HEK293 (cell line): ENCODE data around the gene CDC27.
A peak's percentile ranks its signal among the peaks of the same experiment; 100 is the strongest.

Source experiments
- GFI1B ChIP-seq: fragments of 450-650 bp; formaldehyde crosslinking; IDR thresholded peaks from 2 replicates; pipeline ENCODE4 v1.5.1; 2016; ENCODE audit warnings: missing biosample characterization, missing genetic modification characterization
- HOXC10 ChIP-seq: sonication (generic); formaldehyde crosslinking; IDR thresholded peaks from 2 replicates; pipeline ENCODE4 v1.8.1; 2023; ENCODE audit warnings: mild to moderate bottlenecking, missing genetic modification reagents
- HOXD13 ChIP-seq: sonication (generic); formaldehyde crosslinking; IDR thresholded peaks from 2 replicates; pipeline ENCODE4 v1.8.0; 2022; ENCODE audit warnings: missing genetic modification reagents, borderline replicate concordance
- KLF1 ChIP-seq: fragments of 450-650 bp; formaldehyde crosslinking; IDR thresholded peaks from 2 replicates; pipeline ENCODE4 v1.5.1; 2016; ENCODE audit warnings: missing biosample characterization, missing genetic modification characterization
- OSR2 ChIP-seq: fragments of 450-650 bp; formaldehyde crosslinking; IDR thresholded peaks from 2 replicates; pipeline ENCODE4 v1.5.1; 2016; ENCODE audit warnings: missing biosample characterization, missing genetic modification characterization
- WT1 ChIP-seq: fragments of 450-650 bp; formaldehyde crosslinking; IDR thresholded peaks from 2 replicates; pipeline ENCODE4 v1.5.1; 2016; ENCODE audit warnings: missing biosample characterization, missing genetic modification characterization
- ZBTB1 ChIP-seq: fragments of 450-650 bp; formaldehyde crosslinking; IDR thresholded peaks from 2 replicates; pipeline ENCODE4 v1.5.1; 2016; ENCODE audit warnings: missing biosample characterization, missing genetic modification characterization
- ZBTB11 ChIP-seq: fragments of 450-650 bp; formaldehyde crosslinking; conservative IDR thresholded peaks from 2 replicates; pipeline ENCODE4 v1.5.1; 2016; ENCODE audit warnings: low read depth, missing biosample characterization, missing genetic modification characterization
- ZIC2 ChIP-seq: fragments of 450-650 bp; formaldehyde crosslinking; IDR thresholded peaks from 2 replicates; pipeline ENCODE4 v1.5.1; 2016; ENCODE audit warnings: missing biosample characterization, missing genetic modification characterization
- ZNF133 ChIP-seq: fragments of 450-650 bp; formaldehyde crosslinking; IDR thresholded peaks from 2 replicates; pipeline ENCODE4 v1.5.1; 2016; ENCODE audit warnings: missing biosample characterization, missing genetic modification characterization
- ZNF140 ChIP-seq: fragments of 450-650 bp; formaldehyde crosslinking; IDR thresholded peaks from 2 replicates; pipeline ENCODE4 v1.5.1; 2016; ENCODE audit warnings: missing biosample characterization, missing genetic modification characterization
- ZNF157 ChIP-seq: fragments of 450-650 bp; formaldehyde crosslinking; IDR thresholded peaks from 2 replicates; pipeline ENCODE4 v1.5.1; 2016; ENCODE audit warnings: missing biosample characterization, missing genetic modification characterization
- ZNF16 ChIP-seq: fragments of 450-650 bp; formaldehyde crosslinking; IDR thresholded peaks from 2 replicates; pipeline ENCODE4 v1.5.1; 2016; ENCODE audit warnings: low read depth, missing biosample characterization, missing genetic modification characterization
- ZNF175 ChIP-seq: fragments of 450-650 bp; formaldehyde crosslinking; IDR thresholded peaks from 2 replicates; pipeline ENCODE4 v1.5.1; 2016; ENCODE audit warnings: missing biosample characterization, missing genetic modification characterization
- ZNF19 ChIP-seq: fragments of 450-650 bp; formaldehyde crosslinking; IDR thresholded peaks from 2 replicates; pipeline ENCODE4; 2016; ENCODE audit warnings: missing biosample characterization, missing genetic modification characterization, low read depth
- ZNF2 ChIP-seq: fragments of 450-650 bp; formaldehyde crosslinking; IDR thresholded peaks from 2 replicates; pipeline ENCODE4 v1.5.1; 2016; ENCODE audit warnings: missing biosample characterization, missing genetic modification characterization
- ZNF202 ChIP-seq: fragments of 450-650 bp; formaldehyde crosslinking; IDR thresholded peaks from 2 replicates; pipeline ENCODE4 v1.5.1; 2016; ENCODE audit warnings: missing biosample characterization, missing genetic modification characterization, borderline replicate concordance
- ZNF214 ChIP-seq: fragments of 450-650 bp; formaldehyde crosslinking; IDR thresholded peaks from 2 replicates; pipeline ENCODE4 v1.5.1; 2017; ENCODE audit warnings: missing biosample characterization, mild to moderate bottlenecking, missing genetic modification characterization, borderline replicate concordance
- ZNF302 ChIP-seq: fragments of 450-650 bp; formaldehyde crosslinking; IDR thresholded peaks from 2 replicates; pipeline ENCODE4 v1.5.1; 2016; ENCODE audit warnings: missing biosample characterization, missing genetic modification characterization, low read depth
- ZNF350 ChIP-seq: fragments of 450-650 bp; formaldehyde crosslinking; IDR thresholded peaks from 2 replicates; pipeline ENCODE4 v1.5.0; 2017; ENCODE audit warnings: missing biosample characterization, mild to moderate bottlenecking, missing genetic modification characterization
- ZNF391 ChIP-seq: fragments of 450-650 bp; formaldehyde crosslinking; IDR thresholded peaks from 2 replicates; pipeline ENCODE4 v1.5.1; 2016; ENCODE audit warnings: low read depth, missing biosample characterization, missing genetic modification characterization, borderline replicate concordance
- ZNF585B ChIP-seq: fragments of 450-650 bp; formaldehyde crosslinking; IDR thresholded peaks from 2 replicates; pipeline ENCODE4 v1.5.1; 2016; ENCODE audit warnings: missing biosample characterization, missing genetic modification characterization
- ZNF629 ChIP-seq: fragments of 450-650 bp; formaldehyde crosslinking; IDR thresholded peaks from 2 replicates; pipeline ENCODE4 v1.5.1; 2017; ENCODE audit warnings: missing biosample characterization, missing genetic modification characterization
- ZNF707 ChIP-seq: fragments of 450-650 bp; formaldehyde crosslinking; IDR thresholded peaks from 2 replicates; pipeline ENCODE4 v1.5.1; 2016; ENCODE audit warnings: missing biosample characterization, missing genetic modification characterization
- ZNF792 ChIP-seq: fragments of 450-650 bp; formaldehyde crosslinking; IDR thresholded peaks from 2 replicates; pipeline ENCODE4 v1.5.1; 2016; ENCODE audit warnings: missing biosample characterization, missing genetic modification characterization
- ZNF843 ChIP-seq: fragments of 450-650 bp; formaldehyde crosslinking; IDR thresholded peaks from 2 replicates; pipeline ENCODE4 v1.5.1; 2016; ENCODE audit warnings: missing biosample characterization, missing genetic modification characterization
- ZSCAN23 ChIP-seq: fragments of 450-650 bp; formaldehyde crosslinking; IDR thresholded peaks from 2 replicates; pipeline ENCODE4 v1.5.1; 2016; ENCODE audit warnings: missing biosample characterization, missing genetic modification characterization
- ZSCAN4 ChIP-seq: fragments of 450-650 bp; formaldehyde crosslinking; IDR thresholded peaks from 2 replicates; pipeline ENCODE4 v1.5.1; 2017; ENCODE audit warnings: missing biosample characterization, missing genetic modification characterization
- TF ChIP-seq, protein P1 (sequence below): fragments of 450-650 bp; formaldehyde crosslinking; IDR thresholded peaks from 2 replicates; pipeline ENCODE4 v1.5.1; 2016; ENCODE audit warnings: missing biosample characterization, missing genetic modification characterization
- TF ChIP-seq, protein P2 (sequence below): fragments of 450-650 bp; formaldehyde crosslinking; IDR thresholded peaks from 2 replicates; pipeline ENCODE4; 2016; ENCODE audit warnings: missing biosample characterization, missing genetic modification characterization
- TF ChIP-seq, protein P3 (sequence below): fragments of 450-650 bp; formaldehyde crosslinking; IDR thresholded peaks from 2 replicates; pipeline ENCODE4 v1.5.1; 2017; ENCODE audit warnings: missing biosample characterization, missing genetic modification characterization

CDC27 gene

GRCh38 chr17:47099987-47100711 is 88.9 kb downstream of the CDC27 start (continued):
- TF ChIP-seq ZNF2 (tag by site-specific recombination) (no peak), ZNF792 (tag by site-specific recombination) (no peak), ZSCAN4 (no peak), ZNF391 (no peak), ZNF843 (tag by site-specific recombination) (no peak), ZNF707 (tag by site-specific recombination) (no peak), ZNF133 (tag by site-specific recombination) (no peak), ZNF16 (tag by site-specific recombination) (no peak), WT1 (tag by site-specific recombination) (no peak), ZNF350 (tag by site-specific recombination) (no peak), ZNF214 (tag by site-specific recombination) (no peak), KLF1 (no peak), ZNF19 (tag by site-specific recombination) (no peak), GFI1B (tag by site-specific recombination) (no peak), HOXD13 (CRISPR knock-in tag) (no peak), ZNF302 (tag by site-specific recombination) (no peak), ZNF140 (tag by site-specific recombination) (no peak), ZBTB1 (no peak), ZNF585B (tag by site-specific recombination) (no peak), HOXC10 (CRISPR knock-in tag) (no peak), ZIC2 (tag by site-specific recombination) (peak; percentile 31; the same call in 1 of the 2 replicates), OSR2 (tag by site-specific recombination) (no peak), ZSCAN23 (no peak), ZNF202 (tag by site-specific recombination) (no peak), ZNF157 (no peak), ZNF175 (no peak), ZNF629 (tag by site-specific recombination) (no peak), ZBTB11 (tag by site-specific recombination) (peak; percentile 23; the same call in 1 of the 2 replicates)
- TF ChIP-seq, protein P1, sequence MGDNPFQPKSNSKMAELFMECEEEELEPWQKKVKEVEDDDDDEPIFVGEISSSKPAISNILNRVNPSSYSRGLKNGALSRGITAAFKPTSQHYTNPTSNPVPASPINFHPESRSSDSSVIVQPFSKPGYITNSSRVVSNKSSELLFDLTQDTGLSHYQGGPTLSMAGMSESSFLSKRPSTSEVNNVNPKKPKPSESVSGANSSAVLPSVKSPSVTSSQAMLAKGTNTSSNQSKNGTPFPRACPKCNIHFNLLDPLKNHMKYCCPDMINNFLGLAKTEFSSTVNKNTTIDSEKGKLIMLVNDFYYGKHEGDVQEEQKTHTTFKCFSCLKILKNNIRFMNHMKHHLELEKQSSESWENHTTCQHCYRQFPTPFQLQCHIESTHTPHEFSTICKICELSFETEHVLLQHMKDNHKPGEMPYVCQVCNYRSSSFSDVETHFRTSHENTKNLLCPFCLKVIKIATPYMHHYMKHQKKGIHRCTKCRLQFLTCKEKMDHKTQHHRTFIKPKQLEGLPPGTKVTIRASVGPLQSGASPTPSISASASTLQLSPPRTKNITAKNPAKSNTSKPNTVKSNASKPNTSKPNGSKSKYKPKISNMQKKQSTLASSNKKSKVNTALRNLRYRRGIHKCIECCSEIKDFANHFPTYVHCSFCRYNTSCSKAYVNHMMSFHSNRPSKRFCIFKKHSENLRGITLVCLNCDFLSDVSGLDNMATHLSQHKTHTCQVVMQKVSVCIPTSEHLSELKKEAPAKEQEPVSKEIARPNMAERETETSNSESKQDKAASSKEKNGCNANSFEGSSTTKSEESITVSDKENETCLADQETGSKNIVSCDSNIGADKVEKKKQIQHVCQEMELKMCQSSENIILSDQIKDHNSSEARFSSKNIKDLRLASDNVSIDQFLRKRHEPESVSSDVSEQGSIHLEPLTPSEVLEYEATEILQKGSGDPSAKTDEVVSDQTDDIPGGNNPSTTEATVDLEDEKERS (tag by site-specific recombination) = no peak
- TF ChIP-seq, protein P2, sequence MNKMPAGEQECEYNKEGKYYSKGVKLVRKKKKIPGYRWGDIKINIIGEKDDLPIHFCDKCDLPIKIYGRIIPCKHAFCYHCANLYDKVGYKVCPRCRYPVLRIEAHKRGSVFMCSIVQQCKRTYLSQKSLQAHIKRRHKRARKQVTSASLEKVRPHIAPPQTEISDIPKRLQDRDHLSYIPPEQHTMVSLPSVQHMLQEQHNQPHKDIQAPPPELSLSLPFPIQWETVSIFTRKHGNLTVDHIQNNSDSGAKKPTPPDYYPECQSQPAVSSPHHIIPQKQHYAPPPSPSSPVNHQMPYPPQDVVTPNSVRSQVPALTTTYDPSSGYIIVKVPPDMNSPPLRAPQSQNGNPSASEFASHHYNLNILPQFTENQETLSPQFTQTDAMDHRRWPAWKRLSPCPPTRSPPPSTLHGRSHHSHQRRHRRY (tag by site-specific recombination) = no peak
- TF ChIP-seq, protein P3, sequence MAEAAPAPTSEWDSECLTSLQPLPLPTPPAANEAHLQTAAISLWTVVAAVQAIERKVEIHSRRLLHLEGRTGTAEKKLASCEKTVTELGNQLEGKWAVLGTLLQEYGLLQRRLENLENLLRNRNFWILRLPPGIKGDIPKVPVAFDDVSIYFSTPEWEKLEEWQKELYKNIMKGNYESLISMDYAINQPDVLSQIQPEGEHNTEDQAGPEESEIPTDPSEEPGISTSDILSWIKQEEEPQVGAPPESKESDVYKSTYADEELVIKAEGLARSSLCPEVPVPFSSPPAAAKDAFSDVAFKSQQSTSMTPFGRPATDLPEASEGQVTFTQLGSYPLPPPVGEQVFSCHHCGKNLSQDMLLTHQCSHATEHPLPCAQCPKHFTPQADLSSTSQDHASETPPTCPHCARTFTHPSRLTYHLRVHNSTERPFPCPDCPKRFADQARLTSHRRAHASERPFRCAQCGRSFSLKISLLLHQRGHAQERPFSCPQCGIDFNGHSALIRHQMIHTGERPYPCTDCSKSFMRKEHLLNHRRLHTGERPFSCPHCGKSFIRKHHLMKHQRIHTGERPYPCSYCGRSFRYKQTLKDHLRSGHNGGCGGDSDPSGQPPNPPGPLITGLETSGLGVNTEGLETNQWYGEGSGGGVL (tag by site-specific recombination) = peak; percentile 67
